Cardiac septum (tissue), 1 donor: ENCODE data around the gene SMARCA5. TPM values are rescaled to one million over a fixed set of nuclear protein-coding genes. Genes with fewer than 3 reads are reported as not detected.

ENCODE experiments used
- DNase-seq: peaks from one replicate; pipeline ENCODE4 v3.0.0-alpha.2; 2020; ENCODE audit warnings: low spot score
- intact Hi-C: fragments of 100-400 bp; cut with DNase I; formaldehyde crosslinking; loops from one replicate; pipeline ENCODE4 v1.14.0; 2022
- total RNA-seq: library from RNA; stranded (reverse); fragmentation: NEBNext Ultra II Directional; extraction: Animal tissue kit (Norgen Biotek cat#: 25700); gene quantifications from one replicate; pipeline ENCODE4 v1.2.1, GENCODE V29; 2021
- donor health status: DM: no; HTN: no; CAD: no.

SMARCA5 gene
- total RNA-seq, 1 donor from 2014 or later: 37.7 TPM

- intact Hi-C loops: no loop called here
- DNase-seq: no peak
Measured at GRCh38 chr4:143531380-143531779, 17.9 kb downstream of the SMARCA5 start.

GRCh38 chr4:143531788-143532491 lies 18.4 kb downstream of the SMARCA5 start:
- DNase-seq: no peak
- intact Hi-C loops: no loop called here

- intact Hi-C loops: no loop called here
- DNase-seq: no peak
Measured at GRCh38 chr4:143538979-143539669, 25.6 kb downstream of the SMARCA5 start.

- no peak for DNase-seq
- intact Hi-C loops: no loop called here
Measured at GRCh38 chr4:143539670-143540023, 26.1 kb downstream of the SMARCA5 start.

GRCh38 chr4:143549928-143550327 lies 36.4 kb downstream of the SMARCA5 start:
- intact Hi-C loops: no loop called here
- DNase-seq: no peak

- intact Hi-C loops: loop anchor here (5.0 kb wide), 1 partner anchor 43 kb away; the partner anchor contains the start of gene SMARCA5
- no peak for DNase-seq
Measured at GRCh38 chr4:143554728-143555597, 41.5 kb downstream of the SMARCA5 start.

GRCh38 chr4:143555676-143556075 lies 42.2 kb downstream of the SMARCA5 start:
- intact Hi-C loops: loop anchor here (5.0 kb wide), 1 partner anchor 43 kb away; the partner anchor contains the start of gene SMARCA5
- DNase-seq: no peak

- DNase-seq: no peak
- intact Hi-C loops: loop anchor here (2.0 to 5.0 kb wide), 2 partner anchors 46 to 463 kb away; partner anchors contain the start of gene SMARCA5
Measured at GRCh38 chr4:143558286-143558685, 44.8 kb downstream of the SMARCA5 start.

- intact Hi-C loops: loop anchor here (2.0 to 5.0 kb wide), 2 partner anchors 47 to 462 kb away; partner anchors contain the start of gene SMARCA5
- no peak for DNase-seq
Measured at GRCh38 chr4:143558823-143559756, 45.6 kb downstream of the SMARCA5 start.

GRCh38 chr4:143559757-143560147 lies 46.2 kb downstream of the SMARCA5 start:
- no peak for DNase-seq
- intact Hi-C loops: loop anchor here (2.0 to 5.0 kb wide), 2 partner anchors 47 to 461 kb away; partner anchors contain the start of gene SMARCA5

GRCh38 chr4:143564472-143564871 lies 51.0 kb downstream of the SMARCA5 start:
- no peak for DNase-seq
- intact Hi-C loops: no loop called here

- intact Hi-C loops: no loop called here
- DNase-seq: no peak
Measured at GRCh38 chr4:143575331-143575730, 61.8 kb downstream of the SMARCA5 start.

GRCh38 chr4:143581331-143581946 lies 67.9 kb downstream of the SMARCA5 start:
- intact Hi-C loops: loop anchor here (10.0 kb wide), 1 partner anchor 183 kb away; no protein-coding TSS in a partner anchor
- no peak for DNase-seq

- DNase-seq: no peak
- intact Hi-C loops: loop anchor here (10.0 kb wide), 1 partner anchor 179 kb away; no protein-coding TSS in a partner anchor
Measured at GRCh38 chr4:143585548-143585947, 72.0 kb downstream of the SMARCA5 start.

GRCh38 chr4:143586080-143586479 lies 72.6 kb downstream of the SMARCA5 start:
- intact Hi-C loops: loop anchor here (10.0 kb wide), 1 partner anchor 179 kb away; no protein-coding TSS in a partner anchor
- DNase-seq: no peak

- DNase-seq: no peak
- intact Hi-C loops: loop anchor here (10.0 kb wide), 1 partner anchor 177 kb away; no protein-coding TSS in a partner anchor
Measured at GRCh38 chr4:143587703-143588102, 74.2 kb downstream of the SMARCA5 start.

- DNase-seq: no peak
- intact Hi-C loops: no loop called here
Measured at GRCh38 chr4:143597276-143597675, 83.8 kb downstream of the SMARCA5 start.

- intact Hi-C loops: no loop called here
- DNase-seq: no peak
Measured at GRCh38 chr4:143598816-143599215, 85.3 kb downstream of the SMARCA5 start.
